ENCODE data around the gene PTPRT. TPM values are rescaled to one million over a fixed set of nuclear protein-coding genes. Genes with fewer than 3 reads are reported as not detected.

Gene PTPRT
- total and polyA plus RNA-seq, 2 of the 4 experiments (the other 2 are of a cell fraction), result not detected

DNA sequence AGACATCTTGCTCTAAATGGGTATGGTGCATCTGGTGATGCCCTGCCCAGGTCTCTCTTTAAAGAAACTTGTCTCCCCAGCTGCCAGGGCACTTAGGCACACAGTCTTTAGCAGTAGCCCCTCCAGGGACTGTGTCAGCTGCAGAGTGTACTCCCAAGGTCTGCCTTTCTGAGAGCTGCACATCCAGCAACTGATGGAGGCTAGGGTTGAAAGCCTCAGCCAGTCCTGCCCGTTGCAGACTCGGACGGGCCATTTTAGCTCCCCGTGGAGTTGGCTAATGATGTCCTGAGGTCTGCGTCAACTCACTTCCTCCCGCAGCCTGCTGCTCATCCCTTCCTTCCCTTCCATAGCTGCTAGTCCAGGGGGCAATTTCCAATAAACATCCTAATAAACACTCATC, 381.8 kb downstream of the PTPRT start:
- no peak overlapping the region for H4K5ac ChIP-seq (ENCODE audit: low read depth, low read length)
- H3K18ac ChIP-seq (ENCODE audit: low read depth, low read length), result no peak overlapping the region
- no peaks in the 10 kb centered on the region for H4K20me1 ChIP-seq (ENCODE audit: insufficient read depth, low read length)
- H3K56ac ChIP-seq (ENCODE audit: extremely low read depth, insufficient read depth, low read length), result no peak overlapping the region
- no peak overlapping the region for H3K14ac ChIP-seq (replicated peaks; ENCODE audit: low read depth, low read length)
- no peak for ATAC-seq (ENCODE audit: low read depth)
- no peak overlapping the region for H2BK15ac ChIP-seq (ENCODE audit: low read depth, low read length)
- DNase-seq, result no peak
- no TSS peak for BruUV-seq (replicated peaks)
- intact Hi-C loops (cut with micrococcal nuclease), result no loop called here
- no peaks in the 10 kb centered on the region for H3K36me3 ChIP-seq (ENCODE audit: control insufficient read depth, insufficient read depth, low read length)
- ChIA-PET CTCF (no interaction called here), POLR2A (ENCODE audit: unreplicated experiment) (no interaction called here)
- H3K4me3 ChIP-seq (ENCODE audit: insufficient read depth, low read depth, low read length), result no peak overlapping the region
- H4K8ac ChIP-seq (ENCODE audit: low read depth in 2 of 2, low read length in 2 of 2), result no peak overlapping the region
- H3K4me2 ChIP-seq (ENCODE audit: low read depth, low read length), result no peak overlapping the region
- no peak for TF ChIP-seq BHLHE40 (IDR thresholded peaks at IDR 0.05; ENCODE audit: low read depth, low read length)
- TF ChIP-seq, protein P1, sequence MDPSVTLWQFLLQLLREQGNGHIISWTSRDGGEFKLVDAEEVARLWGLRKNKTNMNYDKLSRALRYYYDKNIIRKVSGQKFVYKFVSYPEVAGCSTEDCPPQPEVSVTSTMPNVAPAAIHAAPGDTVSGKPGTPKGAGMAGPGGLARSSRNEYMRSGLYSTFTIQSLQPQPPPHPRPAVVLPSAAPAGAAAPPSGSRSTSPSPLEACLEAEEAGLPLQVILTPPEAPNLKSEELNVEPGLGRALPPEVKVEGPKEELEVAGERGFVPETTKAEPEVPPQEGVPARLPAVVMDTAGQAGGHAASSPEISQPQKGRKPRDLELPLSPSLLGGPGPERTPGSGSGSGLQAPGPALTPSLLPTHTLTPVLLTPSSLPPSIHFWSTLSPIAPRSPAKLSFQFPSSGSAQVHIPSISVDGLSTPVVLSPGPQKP (IDR thresholded peaks at IDR 0.05; ENCODE audit: borderline replicate concordance, low read depth, low read length), result no peak
- TF ChIP-seq NFE2L2 (IDR thresholded peaks at IDR 0.05; ENCODE audit: low read depth, low read length), result no peak
- no peak for TF ChIP-seq CEBPB (IDR thresholded peaks at IDR 0.05; ENCODE audit: low read depth, low read length)
- no peak for TF ChIP-seq POLR2A (IDR thresholded peaks at IDR 0.05; ENCODE audit: low read depth, low read length)
- no peak for TF ChIP-seq MXI1 (IDR thresholded peaks at IDR 0.05; ENCODE audit: borderline replicate concordance, low read depth, low read length)
- TF ChIP-seq MAZ (IDR thresholded peaks at IDR 0.05; ENCODE audit: borderline replicate concordance, low read depth, low read length), result no peak
- TF ChIP-seq, protein P2, sequence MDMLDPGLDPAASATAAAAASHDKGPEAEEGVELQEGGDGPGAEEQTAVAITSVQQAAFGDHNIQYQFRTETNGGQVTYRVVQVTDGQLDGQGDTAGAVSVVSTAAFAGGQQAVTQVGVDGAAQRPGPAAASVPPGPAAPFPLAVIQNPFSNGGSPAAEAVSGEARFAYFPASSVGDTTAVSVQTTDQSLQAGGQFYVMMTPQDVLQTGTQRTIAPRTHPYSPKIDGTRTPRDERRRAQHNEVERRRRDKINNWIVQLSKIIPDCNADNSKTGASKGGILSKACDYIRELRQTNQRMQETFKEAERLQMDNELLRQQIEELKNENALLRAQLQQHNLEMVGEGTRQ (IDR thresholded peaks at IDR 0.05; ENCODE audit: low read depth, low read length), result no peak
- no peak for TF ChIP-seq FOS (IDR thresholded peaks at IDR 0.05; ENCODE audit: low read depth, low read length)
- TF ChIP-seq RCOR1 (IDR thresholded peaks at IDR 0.05; ENCODE audit: insufficient replicate concordance, low read length), result no peak
- TF ChIP-seq CHD1 (IDR thresholded peaks at IDR 0.05; ENCODE audit: low read depth, low read length), result no peak
- no peaks in the 10 kb centered on the region for H3K4me1 ChIP-seq (ENCODE audit: control insufficient read depth, insufficient read depth, low read length)
- H4K91ac ChIP-seq (ENCODE audit: insufficient read depth, low read depth, low read length), result no peak overlapping the region
- H2AFZ ChIP-seq (replicated peaks; ENCODE audit: low read length, poor library complexity), result no peak overlapping the region
- H3K9me1 ChIP-seq (ENCODE audit: insufficient read depth, low read length), result no peaks in the 10 kb centered on the region
- no peaks in the 10 kb centered on the region for H3K27me3 ChIP-seq (ENCODE audit: control insufficient read depth, insufficient read depth, low read length)
- in situ Hi-C loops (cut with MboI; ENCODE audit: low sequenced_read_pairs), result no loop called here
- H3K23ac ChIP-seq (ENCODE audit: low read depth, low read length), result no peak overlapping the region
- dilution Hi-C loops (cut with HindIII; ENCODE audit: low sequenced_read_pairs, unreplicated experiment), result no loop called here
- H2AK5ac ChIP-seq (ENCODE audit: low read depth, low read length), result no peak overlapping the region
- no peak overlapping the region for H2AK9ac ChIP-seq (replicated peaks; ENCODE audit: low read depth, low read length, poor library complexity)
- H3K79me1 ChIP-seq (ENCODE audit: low read depth in 1 of 2, low read length in 2 of 2), result no peaks in the 10 kb centered on the region
- H3K27ac ChIP-seq (ENCODE audit: insufficient read depth, low read length), result no peak overlapping the region
- no peak overlapping the region for H2BK20ac ChIP-seq (ENCODE audit: low read depth, low read length)
- H2BK120ac ChIP-seq (ENCODE audit: low read depth, low read length), result no peak overlapping the region
- WGBS, 2 experiments (ENCODE audit: extremely low coverage in 2 of 2, insufficient read length in 1 of 2), result no CpG with 5 or more reads among the region's 6 CpGs
- no peak overlapping the region for H3K9ac ChIP-seq (ENCODE audit: low read depth, low read length)
- peaks cover 25% of the 10 kb centered on the region for H3K9me3 ChIP-seq (ENCODE audit: control insufficient read depth, insufficient read depth, low read length)
- no peak overlapping the region for H2BK5ac ChIP-seq (ENCODE audit: low read depth, low read length, poor library complexity, severe bottlenecking)
- H3K4ac ChIP-seq (ENCODE audit: low read depth, low read length), result no peak overlapping the region

All from IMR-90 (cell line).